Activated T-cell treated with anti-CD3 and anti-CD28 coated beads for 4 hours (primary cell): ENCODE data around the gene EQTN.

ENCODE experiments used
- DNase-seq: peaks from one replicate; pipeline ENCODE4 v3.0.0-alpha.2; 2020

Gene EQTN

GRCh38 chr9:27297050-27297449 is at the start of gene EQTN:
EQTN (minus strand) TSS chr9:27297150; CDS start chr9:27297055, 95 bp downstream.
- no peak for DNase-seq

GRCh38 chr9:27344776-27345175 is 47.8 kb upstream of the EQTN start:
- DNase-seq, result no peak

DNA sequence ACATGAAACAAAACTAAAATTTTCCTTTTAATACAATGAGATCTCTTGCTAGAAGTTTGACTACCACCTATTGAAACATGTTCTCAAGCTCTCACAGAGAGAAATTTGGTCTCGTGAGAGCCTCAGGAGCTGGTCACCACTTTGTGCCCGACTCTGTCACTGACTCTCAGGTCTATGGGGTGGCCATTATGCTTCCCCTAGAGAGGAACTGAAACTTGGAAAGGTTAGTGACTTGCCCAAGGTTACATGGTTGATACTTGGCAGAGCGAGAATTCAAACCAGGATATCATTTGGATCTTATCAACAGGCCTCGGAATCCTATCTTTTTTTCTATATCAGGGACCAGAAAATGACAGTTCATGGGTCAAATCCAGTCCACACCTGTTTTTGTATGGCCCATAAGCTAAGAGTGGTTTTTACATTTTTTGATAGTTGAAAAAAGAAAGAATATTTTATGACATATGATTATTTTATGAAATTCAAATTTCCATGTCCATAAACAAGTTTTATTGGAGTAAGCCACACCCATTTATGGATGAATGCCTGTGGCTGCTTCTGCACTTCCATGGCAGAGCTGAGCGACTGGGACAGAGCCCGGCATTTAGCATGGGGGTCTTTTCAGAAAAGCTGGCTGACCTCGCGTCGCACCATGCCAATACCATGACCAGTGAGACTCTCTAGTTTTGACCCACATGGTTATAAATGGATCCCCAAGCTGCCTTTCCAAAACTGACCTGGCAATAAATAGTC is 44.8 kb upstream of the EQTN start:
- no peak for DNase-seq

DNA sequence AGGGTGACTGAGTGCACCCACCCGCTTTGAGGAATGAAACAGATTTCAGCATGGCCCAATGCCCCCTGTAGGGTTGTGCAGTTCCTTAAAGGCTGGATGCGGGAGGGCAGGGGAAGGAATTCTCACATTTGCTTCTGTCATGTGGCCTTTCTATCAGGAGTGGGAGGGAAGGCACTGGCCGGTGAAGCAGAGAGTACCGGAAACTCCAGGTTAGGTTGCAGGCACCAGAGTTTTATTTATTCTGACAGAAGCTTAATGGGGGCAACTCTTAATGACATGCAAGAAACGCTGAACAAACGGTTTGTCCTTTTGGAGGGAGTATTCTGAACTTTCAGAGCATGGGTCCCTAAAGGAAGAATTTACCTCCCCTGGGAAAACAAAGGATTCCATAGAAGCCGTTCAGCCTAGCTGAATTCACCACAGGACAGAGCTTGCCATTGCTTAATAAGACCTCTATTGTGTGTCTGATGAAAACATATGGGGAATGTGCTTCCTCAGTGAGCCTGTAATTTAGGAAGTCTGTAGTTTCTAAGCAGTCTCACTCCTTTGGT is 44.1 kb upstream of the EQTN start:
- DNase-seq, result no peak

- DNase-seq, result no peak
Observed at GRCh38 chr9:27340285-27340674, 43.3 kb upstream of the EQTN start.

DNA sequence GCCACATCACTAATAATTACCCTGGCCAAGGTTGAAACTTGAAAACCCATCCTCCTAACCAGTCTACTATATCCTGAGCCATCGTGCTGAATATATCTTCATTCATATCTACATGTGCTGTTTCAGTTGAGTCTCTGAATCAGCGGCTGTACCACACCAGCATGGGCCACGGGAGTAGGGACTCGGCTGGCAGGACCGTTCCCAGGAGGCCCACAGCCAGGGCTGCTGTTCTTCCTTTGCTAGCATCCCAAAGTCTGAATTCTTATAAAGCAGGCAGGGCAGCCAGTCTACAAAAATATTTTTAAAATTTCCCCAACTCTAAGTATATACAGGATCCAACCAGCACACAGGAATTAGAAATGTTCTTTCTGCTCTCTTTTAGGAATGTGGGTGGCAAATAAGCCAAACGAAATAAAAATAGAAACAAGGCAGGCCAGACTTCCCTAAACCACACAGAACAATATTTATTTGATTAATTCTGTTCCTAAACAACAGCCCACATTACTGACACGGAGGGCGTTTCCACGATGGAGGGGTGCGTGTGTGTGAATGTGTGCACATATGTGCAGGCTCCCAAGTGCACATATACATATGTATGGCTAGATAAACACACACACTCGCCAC is 42.8 kb upstream of the EQTN start:
- no peak for DNase-seq

GRCh38 chr9:27338527-27338903 is 41.6 kb upstream of the EQTN start:
- no peak for DNase-seq

GRCh38 chr9:27337833-27338526 is 41.0 kb upstream of the EQTN start:
- no peak for DNase-seq

- DNase-seq, result no peak
Observed at GRCh38 chr9:27337236-27337635, 40.3 kb upstream of the EQTN start.

- no peak for DNase-seq
Observed at GRCh38 chr9:27336829-27337228, 39.9 kb upstream of the EQTN start.

DNA sequence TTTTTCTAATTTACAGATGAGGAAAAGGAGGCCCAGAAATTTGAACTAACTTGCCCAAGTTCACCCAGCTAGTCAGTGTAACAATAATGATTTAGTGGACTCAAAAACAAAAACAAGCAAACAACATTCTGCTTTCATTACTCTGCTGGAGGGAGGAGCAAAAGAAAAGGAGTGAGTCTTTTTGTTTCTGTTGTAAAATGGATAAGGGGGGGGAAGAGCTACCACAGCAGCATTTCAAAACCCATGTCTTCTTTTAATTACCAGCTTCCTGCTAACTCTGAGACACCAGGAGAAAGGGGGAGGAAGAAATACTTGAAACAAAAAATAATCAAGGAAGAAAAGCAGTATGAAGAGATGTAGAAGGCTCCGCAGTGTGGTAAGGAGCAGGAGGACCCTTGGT is 39.2 kb upstream of the EQTN start:
- DNase-seq, result no peak

DNA sequence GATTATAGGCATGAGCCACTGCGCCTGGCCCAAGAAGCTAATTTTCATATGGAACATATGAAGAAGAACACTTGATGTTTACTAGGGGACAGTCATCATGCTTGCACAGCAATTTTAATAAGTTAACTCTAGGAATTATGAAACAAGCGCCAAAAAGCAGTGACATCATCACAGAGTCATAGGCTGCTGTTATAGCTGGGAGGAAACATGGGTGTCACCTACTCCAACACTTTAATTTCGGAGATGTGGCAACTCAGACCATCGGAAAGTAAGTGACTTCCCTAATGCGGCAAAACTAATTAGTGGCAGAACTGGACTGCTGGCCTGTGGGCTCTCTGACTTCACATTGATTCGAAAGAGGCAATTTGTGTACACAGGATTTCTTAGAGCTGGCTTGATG is 38.1 kb upstream of the EQTN start:
- no peak for DNase-seq

DNA sequence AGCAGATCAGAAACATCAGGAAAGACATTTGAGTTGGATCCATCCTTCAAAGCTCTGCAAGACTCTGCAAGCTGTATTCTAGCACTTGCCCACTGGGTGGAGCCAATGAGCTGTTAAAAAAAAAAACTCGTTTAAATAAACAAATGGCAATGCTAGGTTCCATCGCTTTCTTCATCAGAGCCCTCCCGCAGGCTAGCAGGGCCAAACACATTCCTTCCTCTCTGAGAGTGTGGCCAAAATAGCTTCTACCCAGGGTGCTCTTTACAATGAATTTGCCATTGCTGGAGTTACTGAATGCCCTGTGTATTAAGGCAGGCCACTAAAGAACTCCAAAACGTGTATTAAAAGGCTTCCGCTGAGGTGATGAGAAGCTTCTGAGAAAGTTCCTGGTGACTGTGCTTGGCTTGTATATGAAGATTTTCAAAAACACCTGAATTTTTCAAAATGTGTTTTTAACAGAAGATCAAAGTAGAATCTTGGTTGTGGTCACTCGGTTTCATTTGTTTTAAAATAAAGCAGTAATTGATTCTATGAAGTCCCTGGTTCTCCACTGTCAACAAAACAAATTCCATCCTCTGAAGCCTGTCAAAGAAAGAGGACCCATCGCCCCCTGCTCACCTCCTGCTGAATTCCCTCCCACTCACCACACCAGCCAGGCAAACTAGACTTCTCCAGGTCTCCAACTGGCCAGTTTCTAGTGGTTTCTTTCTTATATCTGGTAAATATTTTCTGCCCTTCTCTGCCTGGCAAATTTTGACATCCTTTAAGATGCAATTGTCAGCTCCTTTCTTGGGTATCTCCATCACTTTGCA is 36.5 kb upstream of the EQTN start:
- peak; percentile 28 for DNase-seq

DNA sequence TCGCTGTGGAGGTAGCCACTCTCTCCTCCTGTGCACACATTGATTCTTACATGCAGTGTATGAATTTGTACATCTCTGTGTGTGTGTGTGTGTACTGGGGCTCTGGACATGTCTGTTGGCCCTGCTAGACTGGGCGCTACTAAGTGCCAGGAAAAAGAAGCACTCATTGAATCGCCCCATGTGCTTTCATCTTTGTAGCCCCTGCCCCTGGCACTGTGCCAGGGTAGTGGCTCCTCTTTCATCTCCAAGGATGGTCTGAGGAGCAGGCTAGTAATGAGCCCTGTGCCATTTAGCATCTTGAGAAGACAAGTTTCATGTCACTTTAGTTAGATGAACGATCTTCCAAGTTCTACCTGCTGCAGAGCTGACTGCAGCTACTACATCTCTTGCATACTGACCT is 34.4 kb upstream of the EQTN start:
- no peak for DNase-seq

- no peak for DNase-seq
Observed at GRCh38 chr9:27329291-27329690, 32.3 kb upstream of the EQTN start.

GRCh38 chr9:27328483-27328882 is 31.5 kb upstream of the EQTN start:
- DNase-seq, result no peak

DNA sequence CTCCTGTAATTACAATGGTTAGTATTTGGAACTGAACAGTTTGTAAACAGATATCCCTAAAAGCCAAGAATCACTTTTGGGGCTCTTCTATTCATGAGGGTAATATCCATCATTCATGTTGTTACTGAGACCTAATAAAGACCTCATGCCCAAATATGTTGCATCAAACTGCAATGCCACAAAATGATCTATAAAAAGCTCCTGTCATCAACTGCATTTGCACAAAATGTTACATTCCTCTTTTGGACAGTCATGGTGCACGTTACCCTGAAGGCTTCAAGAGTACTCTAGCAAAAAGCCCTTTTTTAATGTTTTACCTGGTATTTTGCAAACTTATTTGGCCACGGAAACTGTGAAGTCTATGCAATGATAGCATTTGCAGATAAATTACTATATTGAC is 14.2 kb upstream of the EQTN start:
- DNase-seq, result no peak

DNA sequence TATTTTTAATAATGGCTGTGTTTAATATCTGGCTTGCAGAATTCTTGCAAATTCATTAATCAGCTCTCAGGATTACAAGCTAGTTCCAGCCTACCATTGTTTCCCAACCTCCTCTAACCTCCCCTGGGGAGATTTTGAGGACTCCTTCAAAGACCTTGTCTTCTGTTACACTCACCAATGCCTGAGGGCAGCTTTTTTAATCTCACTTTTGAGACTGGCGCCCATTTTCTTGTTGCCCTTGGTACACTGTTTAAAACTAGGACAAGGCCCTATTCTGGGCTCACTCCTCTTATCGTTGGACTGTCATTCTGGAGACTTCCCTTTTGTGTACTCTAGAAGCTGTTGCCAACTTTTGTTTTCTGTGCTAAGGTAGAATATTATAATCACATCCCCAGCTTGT is 13.6 kb upstream of the EQTN start:
- no peak for DNase-seq

- DNase-seq, result no peak
Observed at GRCh38 chr9:27308691-27309390, 11.9 kb upstream of the EQTN start.

- DNase-seq, result no peak
Observed at GRCh38 chr9:27304521-27304920, 7.6 kb upstream of the EQTN start.

GRCh38 chr9:27303219-27303618 is 6.3 kb upstream of the EQTN start:
- no peak for DNase-seq

GRCh38 chr9:27293996-27294395 is 3.0 kb downstream of the EQTN start:
- DNase-seq, result no peak
